A549 treated with AZD9567 at 1 μM for 4 hours (cell line): ENCODE measurements around the gene SFXN4. TPM values are rescaled to one million over a fixed set of nuclear protein-coding genes. Genes with fewer than 3 reads are reported as not detected.

ENCODE experiments used
- total RNA-seq: library from RNA; stranded (reverse); fragments of 200-300 nt; extraction: Qiagen RNA extraction; gene quantifications from 5 replicates; pipeline ENCODE4 v1.2.3, GENCODE V29; 2022; ENCODE audit not compliant: insufficient read depth

SFXN4 gene, protein sequence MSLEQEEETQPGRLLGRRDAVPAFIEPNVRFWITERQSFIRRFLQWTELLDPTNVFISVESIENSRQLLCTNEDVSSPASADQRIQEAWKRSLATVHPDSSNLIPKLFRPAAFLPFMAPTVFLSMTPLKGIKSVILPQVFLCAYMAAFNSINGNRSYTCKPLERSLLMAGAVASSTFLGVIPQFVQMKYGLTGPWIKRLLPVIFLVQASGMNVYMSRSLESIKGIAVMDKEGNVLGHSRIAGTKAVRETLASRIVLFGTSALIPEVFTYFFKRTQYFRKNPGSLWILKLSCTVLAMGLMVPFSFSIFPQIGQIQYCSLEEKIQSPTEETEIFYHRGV
- total RNA-seq = 38.7 to 68.9 TPM (median 44.2 TPM) in 5 replicates

DNA sequence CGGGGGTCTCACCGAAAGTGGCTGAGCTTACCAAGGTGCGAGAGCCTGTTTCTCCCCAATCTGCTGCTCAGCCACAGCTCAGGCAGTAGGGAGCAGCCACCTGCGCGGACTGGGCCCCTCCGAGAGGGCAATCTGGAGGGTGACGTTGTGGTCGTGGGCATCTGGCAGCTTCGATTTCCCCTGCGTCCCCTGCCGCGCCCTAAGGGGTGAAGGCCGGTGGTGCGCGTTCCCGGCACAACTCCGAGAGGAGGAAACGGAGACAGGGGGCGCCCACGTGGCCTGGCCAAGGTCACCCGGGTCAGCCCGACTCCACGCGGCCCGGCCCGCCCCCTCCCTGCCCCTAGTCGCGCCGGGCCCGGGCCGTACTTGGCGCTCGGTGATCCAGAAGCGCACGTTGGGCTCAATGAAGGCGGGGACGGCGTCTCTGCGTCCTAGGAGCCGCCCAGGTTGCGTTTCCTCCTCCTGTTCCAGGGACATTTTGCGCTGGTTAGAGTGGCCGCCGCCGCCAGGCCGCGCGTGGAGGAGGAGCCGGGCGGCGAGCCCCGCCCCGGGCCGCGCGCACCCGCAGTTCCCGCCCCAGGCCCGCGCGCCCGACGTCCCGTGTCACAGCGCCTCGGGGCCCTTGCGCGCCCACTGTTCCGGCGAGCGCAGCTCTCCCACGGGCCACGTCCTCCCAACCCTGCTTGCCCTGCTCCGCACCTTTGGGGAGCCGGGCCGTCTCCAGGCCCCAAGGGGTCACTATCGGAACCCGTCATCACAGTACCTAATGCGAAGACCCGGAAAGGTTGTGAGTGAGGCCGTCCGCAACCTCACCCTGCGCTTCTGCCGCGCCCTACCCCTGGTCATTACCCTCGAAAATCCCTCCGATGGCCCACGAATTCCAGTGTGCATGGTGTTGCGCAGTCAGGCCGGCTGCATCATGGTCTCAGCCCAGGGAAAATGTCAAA is at the start of gene SFXN4:
TSS of gene SFXN4 (minus strand) at position 544 of the 947 bp plus-strand sequence. CDS start at position 477, 67 bp downstream.

DNA sequence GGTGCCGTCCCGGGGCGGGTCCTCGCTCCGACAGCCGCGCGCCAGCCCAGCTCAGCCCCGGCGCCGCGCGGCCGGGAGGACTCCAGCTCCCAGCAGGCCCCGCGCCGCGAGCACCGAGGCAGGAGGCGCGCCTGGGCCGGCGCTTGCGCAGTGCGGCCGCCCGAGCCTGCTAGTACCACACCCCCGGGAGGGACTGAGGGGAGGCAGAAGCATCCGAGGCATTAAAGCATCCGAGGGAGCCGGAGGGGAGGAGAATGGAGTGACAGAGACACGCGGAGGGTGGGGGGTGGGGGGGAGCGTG is 41.8 kb upstream of the SFXN4 start, which contains the start of gene GRK5:
TSS of gene GRK5 (plus strand) at position 206 of the 301 bp plus-strand sequence. CDS start 347 bp downstream, outside the sequence.

DNA sequence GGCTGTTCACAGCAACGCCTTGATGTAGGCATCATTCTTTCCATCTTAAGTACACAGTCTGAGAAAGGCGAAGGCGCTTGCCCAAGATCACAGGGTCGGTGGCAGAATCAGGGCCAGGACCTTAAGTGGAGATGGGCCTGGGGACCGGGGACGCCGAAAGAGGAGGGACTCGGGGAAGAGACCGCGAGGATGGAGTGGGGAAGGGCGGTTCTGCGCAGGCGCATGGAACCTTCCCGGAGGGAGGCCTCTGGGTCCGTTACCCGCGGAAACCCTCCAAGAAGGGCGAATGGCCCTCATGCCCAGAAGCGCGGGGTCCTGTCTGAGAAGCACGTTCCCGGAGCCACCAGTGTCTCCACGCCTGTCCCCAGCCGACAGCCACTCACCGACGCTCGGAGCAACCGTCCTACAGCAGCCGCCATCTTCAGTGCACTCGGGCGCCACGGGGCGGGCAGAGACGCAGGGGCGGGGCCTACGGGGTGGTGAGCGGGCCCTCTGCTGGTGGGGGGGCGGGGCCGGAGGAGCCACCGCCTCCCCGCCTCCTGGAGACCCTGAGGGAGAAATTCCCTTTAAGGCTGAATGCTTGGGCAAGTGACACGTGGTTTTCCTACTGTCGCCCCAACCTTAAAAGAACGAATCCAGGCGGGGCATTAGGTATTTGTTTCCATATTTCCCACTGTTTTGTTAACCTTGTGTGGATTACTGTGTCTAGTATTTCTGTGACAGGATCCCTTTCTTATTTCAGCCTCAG is 13.0 kb upstream of the SFXN4 start, which contains the start of gene PRDX3:
TSS of gene PRDX3 (minus strand) at position 441 of the 748 bp plus-strand sequence. CDS start at position 419, 22 bp downstream.

DNA sequence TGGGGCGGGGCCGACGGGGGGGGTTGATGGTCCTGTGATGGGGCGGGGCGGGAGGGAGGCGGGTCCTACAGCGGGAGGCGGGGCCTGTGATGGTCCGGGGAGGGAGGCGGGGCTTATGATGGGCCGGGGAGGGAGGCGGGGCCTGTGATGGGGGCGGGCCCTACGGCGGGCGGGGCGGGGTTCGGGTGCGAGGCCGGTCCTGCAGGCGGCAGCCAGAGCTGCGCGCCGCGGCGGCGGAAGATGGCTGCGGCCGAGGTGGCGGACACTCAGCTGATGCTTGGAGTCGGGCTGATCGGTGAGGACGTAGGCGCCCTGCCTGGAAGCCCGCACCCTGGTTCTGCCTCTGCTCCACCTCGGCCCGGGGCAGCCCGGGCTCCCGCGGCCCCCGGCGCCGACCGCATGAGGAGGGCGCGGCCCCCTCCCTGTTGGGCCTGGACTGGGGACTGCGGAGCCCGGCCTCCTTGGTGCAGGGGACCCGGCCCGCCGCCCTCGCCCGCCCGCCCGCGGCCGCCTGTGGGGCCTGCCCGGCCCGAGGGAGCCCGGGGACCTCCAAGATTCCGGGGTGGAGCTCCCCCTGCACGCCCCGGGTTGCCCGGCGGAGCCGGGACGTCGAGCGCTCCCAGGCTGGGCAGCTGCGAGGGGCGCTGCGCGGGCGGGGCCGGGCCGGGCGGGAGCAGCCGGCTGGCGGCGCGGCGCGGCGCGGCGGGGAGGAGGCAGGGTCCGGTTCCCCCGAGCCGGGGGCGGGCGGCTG is 61.4 kb downstream of the SFXN4 start, which contains the start of gene DENND10:
TSS of gene DENND10 (plus strand) at position 211 of the 751 bp plus-strand sequence. CDS start at position 241, 30 bp downstream.

Other genes with a start within 250 kb of the SFXN4 start
- gene NANOS1, start 136.0 kb downstream of the SFXN4 start, total RNA-seq = 2.6 to 3.7 TPM (median 3.0 TPM) in 5 replicates
- 123 to 146 TPM (median 131 TPM) in 5 replicates for gene EIF3A, start 84.9 kb downstream of the SFXN4 start, total RNA-seq
- 49.2 to 64.4 TPM (median 62.3 TPM) in 5 replicates for gene DENND10, start 61.6 kb downstream of the SFXN4 start, total RNA-seq
- gene PRDX3, start 13.1 kb upstream of the SFXN4 start, total RNA-seq = 303 to 365 TPM (median 346 TPM) in 5 replicates
- 8.0 to 12.1 TPM (median 9.3 TPM) in 5 replicates for gene GRK5, start 41.9 kb upstream of the SFXN4 start, total RNA-seq